ENCODE data around the gene FYN. TPM values are rescaled to one million over a fixed set of nuclear protein-coding genes. Genes with fewer than 3 reads are reported as not detected.

Gene FYN
- total and polyA plus RNA-seq, 2 of the 8 experiments (the other 6 are each of a cell fraction or from before 2014, with no cell fraction given) = 46.8 to 97.2 TPM

DNA sequence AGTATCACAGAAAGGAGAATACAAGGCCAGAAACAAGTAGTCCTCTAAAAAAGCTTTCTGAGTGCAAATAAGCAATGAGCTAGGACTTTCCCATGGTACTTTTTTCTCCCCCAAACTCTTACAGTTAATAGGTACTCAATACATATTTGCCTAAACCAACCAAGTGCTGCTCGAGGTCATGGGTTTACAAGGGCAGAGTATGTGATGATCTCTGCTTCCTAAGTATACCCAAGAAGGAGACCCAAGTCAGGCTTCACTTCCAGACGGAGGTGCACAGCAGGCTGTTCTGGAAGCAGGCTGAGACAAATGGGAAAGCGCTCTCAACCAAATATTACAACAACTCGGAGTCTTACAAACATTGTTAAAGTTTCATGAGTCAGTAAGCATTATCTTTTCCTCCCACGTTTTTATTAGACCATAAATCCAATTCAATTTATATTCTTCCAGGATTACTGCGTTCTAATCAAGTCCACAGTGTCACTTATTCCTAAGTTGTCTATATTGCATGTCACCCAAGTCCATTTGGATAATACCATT lies 8.1 kb downstream of the FYN start:
- H3K9me3 ChIP-seq (ENCODE audit: insufficient read depth in 2 of 2, low read depth in 1 of 2, low read length in 1 of 2) = no peaks in the 10 kb centered on the region
- H3K27me3 ChIP-seq (replicated peaks in 1 of 4; ENCODE audit: control insufficient read depth in 3 of 4, extremely low read depth in 1 of 4, insufficient read depth in 3 of 4, low read length in 3 of 4) = no peaks in the 10 kb centered on the region
- H3K36me3 ChIP-seq (ENCODE audit: control insufficient read depth in 2 of 4, insufficient read depth in 4 of 4, low read length in 3 of 4) = no peaks in the 10 kb centered on the region
- H3K9ac ChIP-seq (replicated peaks in 1 of 4; ENCODE audit: extremely low read depth in 1 of 4, low read depth in 3 of 4, low read length in 3 of 4) = no peak overlapping the region
- H3K4me3 ChIP-seq (ENCODE audit: extremely low read depth in 1 of 4, insufficient read depth in 2 of 4, low read depth in 3 of 4, low read length in 4 of 4) = no peak overlapping the region
- TF ChIP-seq SP2 (IDR thresholded peaks at IDR 0.05; ENCODE audit: low read length) (no peak), SAP30 (IDR thresholded peaks at IDR 0.05; ENCODE audit: insufficient read depth, insufficient replicate concordance, low read length) (no peak)
- FAIRE-seq = no peak
- no peak overlapping the region for H4K5ac ChIP-seq (ENCODE audit: insufficient read length, low read depth, low read length)
- peaks cover 10% of the 10 kb centered on the region; the same call in 1 of the 2 replicates for H3K79me1 ChIP-seq (ENCODE audit: low read depth, low read length)
- no peak overlapping the region for H3K4ac ChIP-seq (replicated peaks; ENCODE audit: insufficient read length, low read depth, low read length)
- peaks cover 9 to 42% (median 32%) of the 10 kb centered on the region in 4 experiments; a peak in 6 of 7 replicates for H3K4me1 ChIP-seq (replicated peaks in 1 of 4; ENCODE audit: control insufficient read depth in 3 of 4, insufficient read depth in 4 of 4, low read length in 3 of 4)
- H3K4me2 ChIP-seq (ENCODE audit: insufficient read depth in 1 of 2, low read depth in 2 of 2, low read length in 2 of 2) = no peak overlapping the region
- H3K23ac ChIP-seq (ENCODE audit: insufficient read length) = no peak overlapping the region
- peaks cover 4 to 95% of the 10 kb centered on the region in 2 experiments for H3K79me2 ChIP-seq (ENCODE audit: control insufficient read depth in 1 of 2, insufficient read depth in 2 of 2, low read length in 2 of 2)
- H2BK20ac ChIP-seq (ENCODE audit: low read length) = no peak overlapping the region
- WGBS, 2 experiments (ENCODE audit: extremely low coverage in 1 of 2, insufficient coverage in 1 of 2, insufficient read length in 1 of 2, insufficient replicate concordance in 2 of 2, low coverage in 1 of 2, low lambda C conversion rate in 2 of 2, missing lambda C conversion rate in 1 of 2) = 83% methylated on average over 6 of the region's 6 CpGs; no CpG with 5 or more reads in 1 of the 2 experiments
- H3K18ac ChIP-seq (ENCODE audit: extremely low read depth, low read length) = no peak overlapping the region
- no peak for DNase-seq (ENCODE audit: low read depth in 1 of 2, low spot score in 2 of 2)
- H4K8ac ChIP-seq (ENCODE audit: extremely low read depth, insufficient read depth, low read length) = no peak overlapping the region
- H3K23me2 ChIP-seq (ENCODE audit: low read depth, low read length) = no peaks in the 10 kb centered on the region; the same call in 1 of the 2 replicates
- H3K14ac ChIP-seq (ENCODE audit: insufficient read length) = no peak overlapping the region
- no peak overlapping the region for H2BK5ac ChIP-seq (ENCODE audit: low read depth, low read length)
- H3K27ac ChIP-seq (ENCODE audit: low read depth, low read length) = no peak overlapping the region
- ChIA-PET CTCF (ENCODE audit: partially characterized antibody) (interaction anchor here (1.3 to 1.4 kb wide), 5 partner anchors 9 to 138 kb away, joined by 3 to 4 read pairs (median 3); no protein-coding TSS in a partner anchor), POLR2A (ENCODE audit: partially characterized antibody) (interaction anchor here (0.6 to 1.4 kb wide), 2 partner anchors 8 to 989 kb away, joined by 3 read pairs; partner anchors contain the start of gene FYN)
- H4K91ac ChIP-seq (replicated peaks; ENCODE audit: insufficient read length, low read length) = no peak overlapping the region
- no peak overlapping the region for H2BK12ac ChIP-seq (ENCODE audit: low read depth, low read length)
- H2AK5ac ChIP-seq (ENCODE audit: low read depth, low read length) = no peak overlapping the region
- H2AFZ ChIP-seq (ENCODE audit: low read length) = no peak overlapping the region
- H2BK15ac ChIP-seq (ENCODE audit: low read length) = no peak overlapping the region
- no peak overlapping the region for H3K56ac ChIP-seq (replicated peaks; ENCODE audit: insufficient read length, low read depth, low read length)
- no peak overlapping the region for H2BK120ac ChIP-seq (replicated peaks; ENCODE audit: low read depth, low read length)
- H4K20me1 ChIP-seq (replicated peaks in 1 of 2; ENCODE audit: control insufficient read depth in 1 of 2, insufficient read depth in 2 of 2, low read length in 2 of 2) = peaks cover 0 to under 1% of the 10 kb centered on the region in 2 experiments
